Right lobe of liver (tissue), 6 donors: ENCODE results near the gene ULBP2. TPM values are rescaled to one million over a fixed set of nuclear protein-coding genes. Genes with fewer than 3 reads are reported as not detected.

Source experiments
- ATAC-seq, 4 donors: fragments of 200-7000 bp; cut with Tn5 transposase; one replicate each; pipeline ENCODE4 v1.9.1; 2020; ENCODE audit warnings: mild to moderate bottlenecking in 4 of 4, moderate library complexity in 4 of 4
- DNase-seq, 3 donors: peaks; one replicate each; pipeline ENCODE4 v3.0.0-alpha.2; 2020
- H3K27ac ChIP-seq, 3 donors: fragments of 200-600 bp; one replicate each; pipeline ENCODE4 v1.8.0; 2022
- H3K27me3 ChIP-seq, 2 donors: fragments of 200-600 bp; one replicate each; pipeline ENCODE4 v1.8.0; 2022
- H3K36me3 ChIP-seq, 4 donors: fragments of 200-600 bp; sonication (generic) in 1 of 4; one replicate each; pipeline versions ENCODE4 v1.5.1 to v1.8.0; 2017 to 2022; ENCODE audit warnings: control low read depth in 1 of 4
- H3K4me1 ChIP-seq, 4 donors: fragments of 200-600 bp; sonication (generic) in 1 of 4; one replicate each; pipeline versions ENCODE4 v1.5.1 to v1.8.0; 2017 to 2022; ENCODE audit warnings: control low read depth in 1 of 4
- H3K4me3 ChIP-seq, 3 donors: fragments of 200-600 bp; one replicate each; pipeline ENCODE4 v1.8.0; 2022
- H3K9me3 ChIP-seq, 4 donors: fragments of 200-600 bp; sonication (generic) in 1 of 4; one replicate each; pipeline versions ENCODE4 v1.5.1 to v1.8.0; 2017 to 2022; ENCODE audit warnings: control low read depth in 1 of 4
- POLR2A ChIP-seq: fragments of 450-650 bp; IDR thresholded peaks from one replicate; pipeline ENCODE4 v1.6.1; 2017; ENCODE audit warnings: antibody characterized with exemption, mild to moderate bottlenecking
- WGBS: methylation state at CpG from one replicate; pipeline ENCODE4 v1.1.6; 2018; ENCODE audit warnings: low coverage, low lambda C conversion rate; ENCODE audit not compliant: insufficient coverage; ENCODE audit errors: missing lambda C conversion rate; 5-methylcytosine and 5-hydroxymethylcytosine counted together
- intact Hi-C, 2 donors: fragments of 100-400 bp; cut with DNase I; formaldehyde crosslinking; loops; one replicate each; pipeline versions ENCODE4 v1.11.2 to v1.14.1; 2022
- total RNA-seq, 6 experiments: library from RNA; depleted of rRNA in 2 of 6; stranded (reverse); fragments of >200 nt in 2 of 6; fragmentation: NEBNext Ultra II Directional in 3 of 6; extraction: Animal tissue kit (Norgen Biotek cat#: 25700) in 3 of 6; gene quantifications; one replicate each; pipeline versions ENCODE4 v1.1.0 to v1.2.4, GENCODE V29; 2016 to 2023
- TF ChIP-seq, protein P1 (sequence below), 4 donors: fragments of 200-600 bp in 3 of 4; fragments of 450-650 bp in 1 of 4; IDR thresholded peaks; one replicate each; pipeline versions ENCODE4 v1.5.1 to v1.8.0; 2016 to 2022; ENCODE audit warnings: antibody characterized with exemption in 4 of 4, mild to moderate bottlenecking in 2 of 4
- donor health status: DM: no; HTN: yes; CAD: no.
- donor health status: DM: no; HTN: no; CAD: no.
- donor health status: DM: no; HTN: no; CAD: no.
- donor health status: DM: no; HTN: yes; CAD: no.
- donor health status: DM: no; HTN: yes; CAD: no.

The ULBP2 gene
- total RNA-seq, 6 experiments from 2014 or later = 0.20 to 1.1 (median 0.26) TPM

DNA sequence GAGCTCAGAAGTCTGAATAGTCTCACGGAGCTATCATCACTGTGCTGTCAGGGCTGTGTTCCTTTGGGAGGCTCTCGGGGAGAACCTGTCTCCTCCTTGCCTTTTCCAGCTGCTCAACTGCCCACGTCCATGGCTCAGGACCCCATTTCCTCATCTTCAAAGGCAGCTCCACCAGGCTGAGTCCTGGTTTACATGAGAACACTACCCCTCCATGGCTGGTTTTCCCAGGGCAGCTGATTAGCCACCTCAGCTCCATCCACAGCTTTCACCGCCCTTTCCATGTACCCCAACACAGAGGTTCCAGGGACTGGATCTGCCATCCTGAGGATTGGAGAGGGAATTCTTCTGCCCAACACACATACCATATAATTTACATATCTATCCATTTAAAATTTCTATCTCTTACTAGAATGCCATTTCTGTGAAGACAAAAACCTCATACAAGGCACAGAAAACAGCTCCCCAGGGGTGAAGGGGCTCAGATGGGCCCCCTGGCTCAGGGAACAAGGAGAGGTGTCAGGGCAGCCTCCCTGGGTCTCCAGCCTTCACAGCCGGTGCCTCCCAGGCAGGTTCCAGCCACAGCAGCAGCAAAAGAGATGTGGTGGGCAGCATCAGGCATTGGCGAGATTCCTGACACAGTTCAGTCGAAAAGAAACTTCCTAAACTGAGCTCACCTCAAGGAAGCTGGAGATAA is 41.7 kb upstream of the ULBP2 start:
- DNase-seq (no peak), ATAC-seq (no peak)
- H3K9me3 ChIP-seq = no peaks in the 10 kb centered on the region
- no peaks in the 10 kb centered on the region for H3K27me3 ChIP-seq
- TF ChIP-seq POLR2A = no peak
- TF ChIP-seq, protein P1, sequence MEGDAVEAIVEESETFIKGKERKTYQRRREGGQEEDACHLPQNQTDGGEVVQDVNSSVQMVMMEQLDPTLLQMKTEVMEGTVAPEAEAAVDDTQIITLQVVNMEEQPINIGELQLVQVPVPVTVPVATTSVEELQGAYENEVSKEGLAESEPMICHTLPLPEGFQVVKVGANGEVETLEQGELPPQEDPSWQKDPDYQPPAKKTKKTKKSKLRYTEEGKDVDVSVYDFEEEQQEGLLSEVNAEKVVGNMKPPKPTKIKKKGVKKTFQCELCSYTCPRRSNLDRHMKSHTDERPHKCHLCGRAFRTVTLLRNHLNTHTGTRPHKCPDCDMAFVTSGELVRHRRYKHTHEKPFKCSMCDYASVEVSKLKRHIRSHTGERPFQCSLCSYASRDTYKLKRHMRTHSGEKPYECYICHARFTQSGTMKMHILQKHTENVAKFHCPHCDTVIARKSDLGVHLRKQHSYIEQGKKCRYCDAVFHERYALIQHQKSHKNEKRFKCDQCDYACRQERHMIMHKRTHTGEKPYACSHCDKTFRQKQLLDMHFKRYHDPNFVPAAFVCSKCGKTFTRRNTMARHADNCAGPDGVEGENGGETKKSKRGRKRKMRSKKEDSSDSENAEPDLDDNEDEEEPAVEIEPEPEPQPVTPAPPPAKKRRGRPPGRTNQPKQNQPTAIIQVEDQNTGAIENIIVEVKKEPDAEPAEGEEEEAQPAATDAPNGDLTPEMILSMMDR (IDR thresholded peaks at IDR 0.05) = no peak
- no peak overlapping the region for H3K4me3 ChIP-seq
- H3K27ac ChIP-seq = no peak overlapping the region
- peaks cover 0 to 9% (median 0%) of the 10 kb centered on the region in 4 donors for H3K4me1 ChIP-seq
- intact Hi-C loops = no loop called here
- 86% methylated on average over 4 of the region's 7 CpGs for WGBS
- H3K36me3 ChIP-seq = no peaks in the 10 kb centered on the region

DNA sequence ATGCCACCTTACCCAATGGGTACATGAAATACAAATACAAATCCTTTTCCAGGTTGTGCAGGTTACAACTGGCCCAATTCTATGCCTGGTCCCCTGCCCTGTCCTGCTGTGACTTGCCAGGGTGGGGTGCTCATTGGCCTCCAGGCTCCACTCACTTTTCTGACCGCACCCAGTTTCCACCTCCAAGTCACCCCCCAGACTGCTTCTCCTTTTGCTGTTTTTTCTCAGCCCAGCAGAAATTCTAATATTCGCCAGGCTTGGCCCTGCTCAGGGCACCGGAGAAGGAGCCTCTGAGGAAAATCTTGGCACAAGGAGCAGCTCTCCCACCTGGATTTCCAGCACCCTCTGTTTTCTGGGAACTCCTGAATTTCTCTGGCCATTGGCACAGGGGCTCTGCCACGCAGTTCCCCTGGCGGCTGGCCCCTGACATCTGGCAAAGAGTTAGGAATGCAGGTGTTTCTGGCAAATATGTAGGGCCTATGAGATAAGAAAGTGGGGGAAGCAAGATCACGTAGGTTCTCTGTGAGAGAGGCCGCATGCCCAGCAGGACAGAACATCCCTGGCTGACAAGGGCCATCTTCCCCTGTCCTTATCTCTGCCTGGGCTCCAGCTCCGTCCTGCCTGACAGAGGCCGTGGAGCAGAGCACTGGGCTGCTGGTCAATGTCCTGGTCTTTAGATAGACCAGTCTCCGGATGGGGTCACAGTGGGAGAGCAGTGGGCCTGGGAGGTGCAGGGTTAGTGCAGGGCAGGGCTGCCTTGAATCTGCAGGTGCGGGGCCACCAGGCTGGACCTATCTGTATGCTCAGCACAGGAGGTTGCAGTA is 41.0 kb upstream of the ULBP2 start:
- ATAC-seq (no peak), DNase-seq (no peak)
- no peaks in the 10 kb centered on the region for H3K36me3 ChIP-seq
- WGBS = 79% methylated on average over 5 of the region's 11 CpGs
- H3K4me1 ChIP-seq = peaks cover 0 to 9% (median 0%) of the 10 kb centered on the region in 4 donors
- no peak overlapping the region for H3K4me3 ChIP-seq
- TF ChIP-seq, protein P1 (IDR thresholded peaks at IDR 0.05) = no peak
- TF ChIP-seq POLR2A = no peak
- H3K27ac ChIP-seq = no peak overlapping the region
- no peaks in the 10 kb centered on the region for H3K27me3 ChIP-seq
- H3K9me3 ChIP-seq = no peaks in the 10 kb centered on the region
- intact Hi-C loops = no loop called here

DNA sequence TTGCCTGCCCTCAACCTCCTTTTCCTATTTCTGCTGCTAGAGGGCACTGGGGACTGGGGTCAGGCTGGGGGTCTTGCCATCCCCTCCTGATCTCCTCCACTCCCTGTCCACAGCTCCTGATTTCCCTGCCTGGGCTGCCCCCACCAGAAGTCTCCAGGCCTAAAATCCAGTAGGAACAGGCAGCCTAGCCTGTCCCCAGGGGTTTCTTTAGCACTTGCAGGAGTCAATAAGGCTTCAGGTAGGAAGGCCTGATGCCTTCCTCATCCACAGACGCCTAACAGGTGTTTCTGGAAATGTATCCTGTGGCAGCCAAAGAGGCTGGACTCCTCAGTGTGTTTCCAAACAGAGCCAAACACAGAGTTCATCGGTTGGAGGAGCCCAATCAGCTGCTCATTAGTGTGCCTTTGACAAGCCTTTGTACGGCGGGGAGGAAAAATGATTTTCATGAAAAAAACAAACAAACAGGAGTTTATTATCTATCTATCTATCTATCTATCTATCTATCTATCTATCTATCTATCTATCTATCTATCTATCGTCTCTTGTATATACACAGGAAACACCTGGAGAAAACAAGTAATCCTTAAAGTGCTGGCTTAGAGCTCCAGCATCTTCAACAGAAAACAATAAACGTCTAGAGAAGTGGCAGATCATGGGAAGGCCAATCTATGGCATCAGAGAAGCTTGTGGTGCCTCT is 40.2 kb upstream of the ULBP2 start:
- WGBS = 81% methylated on average over 3 of the region's 6 CpGs
- ATAC-seq = no peak
- DNase-seq = peak in 1 of 3 donors; percentile 15
- H3K27me3 ChIP-seq = no peaks in the 10 kb centered on the region
- H3K4me1 ChIP-seq = peaks cover 0 to 9% (median 0%) of the 10 kb centered on the region in 4 donors
- H3K36me3 ChIP-seq = no peaks in the 10 kb centered on the region
- H3K4me3 ChIP-seq = no peak overlapping the region
- no peaks in the 10 kb centered on the region for H3K9me3 ChIP-seq
- no peak overlapping the region for H3K27ac ChIP-seq
- TF ChIP-seq POLR2A = no peak
- TF ChIP-seq, protein P1 (IDR thresholded peaks at IDR 0.05) = no peak
- intact Hi-C loops = no loop called here

DNA sequence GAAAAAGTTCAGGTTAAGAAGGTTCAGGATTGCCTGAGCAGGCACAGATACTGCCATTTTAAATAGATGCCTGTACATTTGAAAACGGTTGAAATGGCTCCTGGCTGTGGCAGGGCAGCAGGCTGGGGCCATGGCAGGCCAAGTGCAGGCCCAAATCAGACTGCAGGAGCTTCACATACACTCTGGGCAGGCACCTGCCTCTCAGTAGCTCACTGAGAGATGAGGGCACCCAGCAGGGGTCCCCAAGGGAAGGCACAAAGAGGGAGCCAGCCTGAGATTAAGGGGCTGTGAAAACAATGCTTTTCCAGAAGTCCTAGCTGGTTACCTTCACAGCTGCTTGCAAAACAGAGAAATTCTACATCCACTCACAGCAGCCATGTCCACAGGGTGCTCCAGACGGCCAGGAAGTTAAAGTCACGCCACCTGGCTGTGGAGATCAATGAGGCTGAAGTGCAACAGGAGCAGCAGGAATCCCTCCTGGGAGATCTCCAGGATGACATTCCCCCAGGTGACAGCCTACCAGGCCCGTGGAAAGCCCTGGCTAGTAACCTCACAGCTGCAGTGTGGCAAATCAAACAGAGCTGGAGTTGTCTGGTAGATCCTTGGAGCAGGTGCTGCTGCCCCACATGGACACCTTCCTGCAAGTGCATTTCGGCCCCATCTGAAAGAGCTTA is 37.7 kb upstream of the ULBP2 start:
- no peaks in the 10 kb centered on the region for H3K4me1 ChIP-seq
- WGBS = 39% methylated on average over 2 of the region's 5 CpGs
- H3K36me3 ChIP-seq = no peaks in the 10 kb centered on the region
- no peaks in the 10 kb centered on the region for H3K9me3 ChIP-seq
- H3K27ac ChIP-seq = no peak overlapping the region
- no peaks in the 10 kb centered on the region for H3K27me3 ChIP-seq
- TF ChIP-seq, protein P1 (IDR thresholded peaks at IDR 0.05) = no peak
- TF ChIP-seq POLR2A = no peak
- DNase-seq = peak in 1 of 3 donors; percentile 4
- ATAC-seq = peak in 1 of 4 donors; percentile 69
- no peak overlapping the region for H3K4me3 ChIP-seq
- intact Hi-C loops = no loop called here
